ENCODE results near the gene SCAF8. TPM values are rescaled to one million over a fixed set of nuclear protein-coding genes. Genes with fewer than 3 reads are reported as not detected.

SCAF8 gene
- total and polyA plus RNA-seq, 9 donors: 27.2 to 43.2 (median 34.3) TPM

DNA sequence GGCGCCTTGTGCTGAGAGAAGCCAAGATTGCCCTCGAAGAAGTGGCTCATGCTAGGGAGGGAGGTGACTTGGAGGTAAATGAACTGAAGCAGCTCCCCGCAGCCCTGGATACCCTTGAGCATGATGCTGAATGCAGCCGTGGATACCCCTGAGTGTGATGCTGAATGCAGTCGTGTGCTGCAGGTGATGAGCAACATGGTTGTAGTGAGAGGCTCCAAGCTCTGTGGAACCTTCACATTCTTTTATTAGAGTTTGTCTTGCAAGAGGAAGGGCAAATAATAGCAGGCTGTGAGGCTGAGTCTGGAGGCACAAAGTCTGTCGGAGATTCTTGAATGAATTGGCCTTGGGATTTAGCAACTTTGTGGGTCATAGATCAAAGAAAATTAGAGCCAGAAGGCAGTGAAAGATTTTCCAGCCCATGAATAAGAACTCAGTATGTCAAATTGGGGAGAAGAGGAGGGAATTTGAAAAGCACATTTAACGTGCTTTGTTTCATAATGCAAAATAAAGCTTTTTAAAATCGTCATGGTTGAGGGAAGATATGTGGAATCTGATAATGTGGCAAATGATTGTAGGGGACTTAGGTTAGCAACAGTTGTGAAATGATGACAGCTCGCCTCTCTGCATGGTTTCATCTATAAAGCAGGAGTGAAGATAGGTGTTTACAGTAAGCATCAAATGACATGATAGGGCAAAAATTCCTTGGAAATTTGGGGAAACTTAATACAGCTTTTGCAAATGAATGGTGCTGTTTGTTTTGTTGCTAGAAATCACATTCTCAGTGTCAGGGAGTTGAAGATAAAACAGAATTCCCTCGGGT is 141.8 kb downstream of the SCAF8 start:
- Histone ChIP-seq H3K27me3 (ENCODE audit: control insufficient read depth, insufficient read depth, low read length) (no peaks in the 10 kb centered on the region), H3K9me3 (replicated peaks; ENCODE audit: control insufficient read depth, low read depth, low read length) (no peaks in the 10 kb centered on the region), H3K27ac (ENCODE audit: low read length) (no peak overlapping the region), H3K36me3 (ENCODE audit: control insufficient read depth, insufficient read depth, low read length) (peaks cover 8% of the 10 kb centered on the region), H3K4me3 (ENCODE audit: low read length) (no peak overlapping the region), H3K4me1 (ENCODE audit: control insufficient read depth, insufficient read depth, low read length) (peaks cover 2% of the 10 kb centered on the region)
- no peak for DNase-seq
- 64% methylated on average over 8 of the region's 10 CpGs for WGBS (ENCODE audit: insufficient coverage)

DNA sequence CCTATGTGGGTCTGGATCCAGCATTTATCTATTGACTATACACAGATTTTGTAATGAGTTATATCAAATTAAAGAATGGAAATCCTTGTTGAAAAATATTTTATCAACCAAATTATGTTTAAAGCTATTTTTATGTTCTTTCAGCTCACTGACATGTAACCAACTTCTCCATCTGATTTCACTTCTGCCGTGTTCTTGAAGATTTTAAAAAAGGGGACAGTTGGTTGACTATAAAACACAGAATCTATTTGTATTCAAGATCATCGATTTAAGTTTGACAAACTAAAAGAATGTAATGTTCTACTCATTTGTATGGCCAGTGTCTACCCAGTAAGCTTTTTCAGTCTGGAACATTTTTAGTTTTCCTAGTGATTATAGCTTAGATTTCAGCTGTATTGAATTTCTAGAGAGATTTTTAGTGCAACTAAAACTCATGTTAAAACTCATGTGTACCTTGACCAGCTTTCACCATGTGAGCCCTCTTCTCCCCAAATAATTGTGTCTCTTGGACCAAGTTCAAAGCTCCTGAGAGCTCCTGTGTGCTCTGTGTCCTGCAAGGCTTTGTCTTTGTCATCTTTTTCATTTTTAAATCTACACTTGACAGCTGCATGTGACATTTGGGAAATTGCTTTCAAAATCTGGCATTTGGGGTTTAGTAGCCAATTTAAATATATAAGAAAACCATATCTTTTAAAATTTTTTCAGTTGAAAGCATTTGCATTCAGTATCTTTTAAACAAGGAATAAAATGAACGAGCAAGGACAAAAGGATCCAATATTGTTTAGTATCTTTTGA is 143.5 kb downstream of the SCAF8 start:
- H3K27me3 ChIP-seq (ENCODE audit: control insufficient read depth, insufficient read depth, low read length): no peaks in the 10 kb centered on the region
- H3K9me3 ChIP-seq (replicated peaks; ENCODE audit: control insufficient read depth, low read depth, low read length): no peaks in the 10 kb centered on the region
- no CpG with 5 or more reads among the region's 3 CpGs for WGBS (ENCODE audit: insufficient coverage)
- no peak overlapping the region for H3K27ac ChIP-seq (ENCODE audit: low read length)
- H3K36me3 ChIP-seq (ENCODE audit: control insufficient read depth, insufficient read depth, low read length): peaks cover 8% of the 10 kb centered on the region
- DNase-seq: no peak
- H3K4me3 ChIP-seq (ENCODE audit: low read length): no peak overlapping the region
- peaks cover 2% of the 10 kb centered on the region for H3K4me1 ChIP-seq (ENCODE audit: control insufficient read depth, insufficient read depth, low read length)

DNA sequence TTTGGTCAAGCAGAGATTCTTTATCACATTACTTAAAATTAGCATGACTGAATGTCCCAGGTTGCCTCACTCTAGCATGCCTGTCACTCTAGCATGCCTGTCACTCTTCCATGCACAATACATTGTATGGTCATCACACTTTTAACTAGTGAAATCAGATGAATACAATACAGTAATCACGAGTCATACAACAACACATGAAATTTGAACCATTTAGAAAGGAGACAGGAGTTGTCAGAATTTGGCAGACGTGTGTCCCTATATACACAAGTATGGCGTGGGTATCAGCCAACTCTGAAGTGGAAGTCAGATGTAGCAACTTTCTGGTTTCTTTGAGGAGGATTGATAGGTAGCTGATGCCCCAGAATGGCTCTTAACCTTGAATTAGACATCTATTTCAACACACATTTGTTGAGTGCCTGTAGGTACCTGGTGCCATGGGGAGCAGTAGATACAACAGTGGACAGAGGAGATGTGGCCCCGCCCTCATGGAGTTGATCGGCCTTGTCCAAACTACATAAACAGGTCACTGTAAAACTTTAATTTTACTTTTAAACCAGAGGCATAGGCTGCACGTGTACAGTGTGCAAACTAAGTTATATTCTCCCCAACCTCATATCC is 145.8 kb downstream of the SCAF8 start:
- no peak for DNase-seq
- Histone ChIP-seq H3K36me3 (ENCODE audit: control insufficient read depth, insufficient read depth, low read length) (peaks cover 12% of the 10 kb centered on the region), H3K4me3 (ENCODE audit: low read length) (no peak overlapping the region), H3K27me3 (ENCODE audit: control insufficient read depth, insufficient read depth, low read length) (no peaks in the 10 kb centered on the region), H3K27ac (ENCODE audit: low read length) (no peak overlapping the region), H3K4me1 (ENCODE audit: control insufficient read depth, insufficient read depth, low read length) (no peaks in the 10 kb centered on the region), H3K9me3 (replicated peaks; ENCODE audit: control insufficient read depth, low read depth, low read length) (no peaks in the 10 kb centered on the region)
- no CpG with 5 or more reads among the region's 6 CpGs for WGBS (ENCODE audit: insufficient coverage)

DNA sequence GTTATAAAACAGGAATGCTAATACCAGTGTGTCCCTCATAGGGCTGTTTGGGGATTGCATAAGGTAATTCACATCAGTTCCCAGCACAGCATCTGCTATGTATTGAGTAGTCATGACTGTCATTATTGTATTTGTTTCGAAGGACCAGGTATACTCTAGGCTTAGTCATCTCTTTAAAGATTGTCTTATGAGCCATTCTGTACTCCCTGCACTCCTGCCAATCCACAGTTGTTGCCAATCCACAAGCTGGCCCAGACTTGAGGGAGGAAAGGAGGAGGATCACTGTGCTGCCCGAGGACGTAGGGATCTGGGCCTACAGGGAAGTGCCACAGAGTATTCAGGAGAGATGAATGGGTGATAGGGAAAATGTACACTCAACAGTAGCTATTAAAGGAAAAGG is 148.9 kb downstream of the SCAF8 start:
- no peaks in the 10 kb centered on the region for H3K27me3 ChIP-seq (ENCODE audit: control insufficient read depth, insufficient read depth, low read length)
- H3K9me3 ChIP-seq (replicated peaks; ENCODE audit: control insufficient read depth, low read depth, low read length): no peaks in the 10 kb centered on the region
- H3K27ac ChIP-seq (ENCODE audit: low read length): no peak overlapping the region
- WGBS (ENCODE audit: insufficient coverage): no CpG with 5 or more reads among the region's 3 CpGs
- H3K4me1 ChIP-seq (ENCODE audit: control insufficient read depth, insufficient read depth, low read length): no peaks in the 10 kb centered on the region
- DNase-seq: no peak
- no peak overlapping the region for H3K4me3 ChIP-seq (ENCODE audit: low read length)
- peaks cover 12% of the 10 kb centered on the region for H3K36me3 ChIP-seq (ENCODE audit: control insufficient read depth, insufficient read depth, low read length)

Other genes with a start within 250 kb of the SCAF8 start
- 14.0 TPM for gene CNKSR3, start 222.7 kb upstream of the SCAF8 start, total RNA-seq
- 10 to 100 TPM; 11.6 to 22.1 (median 15.0) TPM for gene CNKSR3, start 222.7 kb upstream of the SCAF8 start, polyA plus RNA-seq (ENCODE audit: insufficient read depth in 1 of 8, insufficient read length in 8 of 8, low replicate concordance in 1 of 8)

All from muscle of leg (tissue), 11 donors.